Stimulated activated CD4-positive, alpha-beta T cell treated with anti-CD3 and anti-CD28 coated beads, Interleukin-2, amount 100 ng/mL, for 24 hours (primary cell): ENCODE measurements around the gene XKRX.

ENCODE experiments used
- DNase-seq, 2 donors: peaks; one replicate each; pipeline ENCODE4 v3.0.0-alpha.2; 2020

The XKRX gene

DNA sequence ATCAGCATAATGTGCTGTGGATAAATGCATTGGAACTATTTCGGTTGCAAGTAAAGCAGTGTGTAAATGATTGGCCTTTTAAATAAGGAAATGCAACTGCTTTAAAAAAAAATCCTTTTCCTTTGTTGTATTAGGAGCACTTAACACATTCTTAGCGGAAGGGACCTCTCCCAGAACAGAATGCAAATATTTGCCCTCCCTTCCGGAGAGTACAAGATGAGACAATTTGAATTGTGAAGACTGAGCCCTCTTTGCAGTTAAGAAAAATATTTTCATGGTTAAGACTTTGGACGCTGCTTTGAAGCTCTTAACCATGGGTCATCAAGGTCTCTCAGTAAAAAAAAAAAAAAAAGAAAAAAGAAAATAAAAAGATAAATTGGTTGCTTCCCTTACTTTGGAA, 45.1 kb downstream of the XKRX start:
- DNase-seq, result no peak

GRCh38 chrX:100880368-100880767, 48.3 kb downstream of the XKRX start:
- DNase-seq, result no peak

DNA sequence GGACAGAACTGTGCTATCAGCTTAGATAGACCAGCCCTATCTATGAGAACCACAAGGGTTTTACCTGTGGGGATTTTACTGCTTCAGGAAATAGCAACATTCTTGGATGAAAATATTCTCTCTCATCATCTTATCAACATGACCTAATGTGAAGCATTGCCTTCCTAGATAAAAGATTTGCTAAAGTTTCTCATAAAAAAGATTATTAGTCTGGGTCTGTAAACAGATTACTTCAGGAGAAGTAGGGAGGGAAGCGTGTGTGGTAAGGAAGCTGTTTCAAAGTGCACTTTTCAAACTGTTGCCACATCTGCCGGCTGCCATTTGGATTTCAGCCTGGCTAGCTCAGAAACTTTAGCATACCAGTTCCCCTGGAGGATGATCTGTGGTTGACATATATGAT, 54.4 kb downstream of the XKRX start, which contains the start of gene NOX1:
Gene NOX1 (minus strand): TSS at position 35 of the 400 bp plus-strand sequence. CDS start 220 bp downstream, outside the sequence.
- no peak for DNase-seq

GRCh38 chrX:100871594-100872560, 56.8 kb downstream of the XKRX start:
- no peak for DNase-seq

GRCh38 chrX:100870527-100870926, 58.2 kb downstream of the XKRX start:
- no peak for DNase-seq

DNA sequence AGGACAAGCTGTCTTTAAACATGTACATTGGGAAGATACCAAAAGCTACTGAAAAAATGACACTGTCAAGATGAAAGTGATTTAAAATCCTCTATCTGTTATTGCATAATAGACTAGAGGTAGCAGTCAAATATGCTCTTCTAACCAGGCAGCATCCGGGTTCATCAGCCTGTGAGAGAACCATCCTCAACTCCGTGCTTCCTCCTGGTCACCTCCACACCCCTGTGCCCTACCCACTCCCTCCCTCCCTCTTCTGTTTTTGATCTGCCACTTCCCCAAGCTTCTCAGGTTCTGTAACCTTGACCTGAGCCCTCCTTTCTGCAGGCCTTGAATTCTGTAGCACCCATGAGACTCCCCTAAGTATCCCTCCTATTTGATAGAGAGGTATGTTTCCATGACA, 60.4 kb downstream of the XKRX start:
- DNase-seq, result no peak

DNA sequence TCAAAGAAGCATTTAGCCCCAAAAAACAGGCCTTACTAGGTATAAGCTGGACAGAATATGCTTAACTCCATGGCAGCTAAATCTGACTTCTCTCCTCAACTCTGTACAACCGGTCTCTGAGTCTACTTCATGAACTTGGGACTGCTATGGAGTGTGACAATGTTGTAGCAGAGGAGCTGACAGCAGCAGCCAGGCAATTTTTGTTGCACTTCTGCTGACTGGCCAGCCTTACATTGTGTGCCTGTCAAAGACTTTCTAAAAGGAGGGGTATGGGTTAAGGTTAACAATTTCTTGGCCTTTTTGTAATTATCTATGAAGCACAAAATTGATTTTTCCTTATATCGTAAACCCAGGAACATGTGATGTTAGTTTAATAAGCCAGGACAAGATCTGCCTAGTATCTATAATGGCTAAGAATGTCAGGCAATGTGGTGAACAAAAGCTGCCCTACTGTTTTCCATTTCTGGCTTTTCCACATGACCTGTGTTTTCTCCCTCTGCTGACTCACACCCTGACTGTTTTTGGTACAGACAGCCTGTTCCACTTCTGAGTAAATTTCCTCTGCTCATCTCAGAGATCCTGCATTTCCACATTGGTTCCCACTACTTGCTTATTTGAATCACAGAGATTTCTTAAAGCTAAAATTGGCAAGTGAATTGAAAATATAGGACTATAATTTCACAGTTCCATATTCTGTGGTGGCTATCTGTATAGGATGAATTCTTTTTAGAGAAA, 63.9 kb downstream of the XKRX start:
- no peak for DNase-seq
